A549 treated with AZD2906 at 1 μM for 4 hours (cell line): Measurements from ENCODE around the gene ITPRID1. TPM values are rescaled to one million over a fixed set of nuclear protein-coding genes. Genes with fewer than 3 reads are reported as not detected.

Source experiments
- total RNA-seq: library from RNA; stranded (reverse); fragments of 200-300 nt; extraction: Qiagen RNA extraction; gene quantifications from 5 replicates; pipeline ENCODE4 v1.2.3, GENCODE V29; 2022

ITPRID1 gene
- total RNA-seq = not detected in 5 replicates

GRCh38 chr7:31513790-31514189, at the start of gene ITPRID1:
TSS of gene ITPRID1 (plus strand) at chr7:31514090. CDS start at chr7:31553025, 38,935 bp downstream.

DNA sequence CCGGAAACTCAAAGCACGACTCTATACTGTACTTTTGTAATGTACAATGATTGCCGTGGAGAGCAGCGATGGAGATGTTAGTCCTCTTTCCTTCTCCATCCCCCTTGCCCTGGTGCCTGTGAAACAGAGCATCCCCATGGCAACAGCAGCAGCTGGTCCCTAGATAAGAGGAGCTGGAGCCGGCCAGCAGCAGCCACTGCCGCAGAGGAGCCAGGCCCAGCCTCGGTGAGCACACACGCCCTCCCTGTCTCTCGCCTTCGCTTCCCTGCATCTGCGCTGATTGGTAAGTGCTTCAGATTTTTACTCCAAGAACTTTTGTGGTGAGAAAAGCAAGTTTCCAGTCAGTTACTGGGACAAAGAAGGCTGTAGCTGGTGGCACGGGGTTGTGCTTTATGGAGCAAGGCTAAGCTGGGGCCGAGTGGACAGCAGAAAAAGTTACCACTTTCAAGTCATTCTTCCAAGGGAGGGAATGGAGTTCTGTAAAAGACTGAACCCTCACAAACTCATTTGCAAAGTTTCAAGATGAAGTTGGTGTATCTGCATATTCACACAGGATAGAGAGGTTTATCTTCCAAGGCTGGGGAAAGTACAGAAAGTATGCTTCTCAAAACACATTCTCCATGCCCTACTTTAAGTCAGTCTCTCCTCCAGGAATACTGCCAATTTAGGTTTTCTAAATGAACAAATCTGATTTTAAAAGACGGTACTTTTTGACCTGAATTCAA, 173.3 kb downstream of the ITPRID1 start, which contains the start of gene PPP1R17:
TSS of gene PPP1R17 (plus strand) at position 192 of the 725 bp plus-strand sequence. CDS start 5,227 bp downstream, outside the sequence.

Other genes starting within 250 kb of the ITPRID1 start
- gene NEUROD6, start 173.4 kb upstream of the ITPRID1 start, total RNA-seq = not detected in 5 replicates
- not detected in 5 replicates for gene PPP1R17, start 173.1 kb downstream of the ITPRID1 start, total RNA-seq